ENCODE results near the gene RER1.

The RER1 gene

DNA sequence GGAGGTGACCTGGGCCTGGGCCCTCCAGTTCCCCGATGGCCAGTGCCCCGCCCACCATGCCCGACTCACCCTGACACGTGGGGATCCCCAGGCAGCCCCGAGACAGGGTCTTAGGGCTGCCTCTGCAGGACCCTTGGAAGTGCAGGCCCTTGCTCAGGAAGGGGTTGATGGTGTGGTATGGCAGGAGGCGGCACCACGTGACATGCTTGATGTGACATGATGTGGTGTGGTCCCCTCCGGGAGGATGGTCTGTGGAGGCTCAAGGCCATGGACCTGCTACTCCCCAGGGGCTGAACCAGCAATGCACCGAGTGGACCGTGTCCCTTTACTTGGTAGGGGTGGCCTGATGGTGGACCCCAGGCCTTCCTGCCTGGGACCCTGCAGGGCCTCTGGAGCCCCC is 62.6 kb downstream of the RER1 start:
- Histone ChIP-seq H3K9ac (ENCODE audit: low read length) (no peak overlapping the region), H3K36me3 (ENCODE audit: control insufficient read depth, insufficient read depth, low read length) (no peaks in the 10 kb centered on the region), H3K4me3 (ENCODE audit: low read length) (no peak overlapping the region), H3K9me3 (ENCODE audit: control insufficient read depth, low read length) (no peaks in the 10 kb centered on the region), H3K4me1 (ENCODE audit: control insufficient read depth, insufficient read depth, low read length) (no peaks in the 10 kb centered on the region), H3K27me3 (ENCODE audit: control insufficient read depth, insufficient read depth, low read length) (peaks cover 5% of the 10 kb centered on the region)

Measured in mucosa of stomach (tissue), 1 donor.